Smooth muscle cell (in vitro differentiated cells): ENCODE measurements around the gene ZFP36. TPM values are rescaled to one million over a fixed set of nuclear protein-coding genes. Genes with fewer than 3 reads are reported as not detected.

Source experiments
- DNase-seq: peaks from one replicate; lab custom pipeline; 2025; ENCODE audit not compliant: unreplicated experiment; lab: John Stamatoyannopoulos, UW
- H2AFZ ChIP-seq: fragments of 200-600 bp; sonication (generic); 2 replicates; pipeline ENCODE4 v1.6.0; 2016; ENCODE audit warnings: antibody characterized with exemption, low read depth, mild to moderate bottlenecking
- H3F3A ChIP-seq: fragments of 200-600 bp; sonication (generic); 2 replicates; pipeline ENCODE4 v1.6.0; 2017; ENCODE audit warnings: antibody characterized with exemption, low read depth
- H3K27ac ChIP-seq: fragments of 200-600 bp; sonication (generic); 2 replicates; pipeline ENCODE4 v1.5.1; 2016; ENCODE audit warnings: low read depth, mild to moderate bottlenecking
- H3K27me3 ChIP-seq: fragments of 200-600 bp; sonication (generic); 2 replicates; pipeline ENCODE4 v1.6.1; 2016; ENCODE audit warnings: low read depth, mild to moderate bottlenecking
- H3K36me3 ChIP-seq: fragments of 200-600 bp; sonication (generic); 2 replicates; pipeline ENCODE4 v1.5.1; 2016; ENCODE audit warnings: low read depth
- H3K4me1 ChIP-seq: fragments of 200-600 bp; sonication (generic); 2 replicates; pipeline ENCODE4 v1.5.1; 2016; ENCODE audit warnings: low read depth
- H3K4me2 ChIP-seq: fragments of 200-600 bp; sonication (generic); 2 replicates; pipeline ENCODE4 v1.6.0; 2016; ENCODE audit warnings: mild to moderate bottlenecking
- H3K4me3 ChIP-seq: fragments of 200-600 bp; sonication (generic); 2 replicates; pipeline ENCODE4 v1.5.1; 2016; ENCODE audit warnings: mild to moderate bottlenecking
- H3K79me2 ChIP-seq: fragments of 200-600 bp; sonication (generic); 2 replicates; pipeline ENCODE4 v1.6.0; 2016; ENCODE audit warnings: low read depth, mild to moderate bottlenecking
- H3K9ac ChIP-seq: fragments of 200-600 bp; sonication (generic); 2 replicates; pipeline ENCODE4 v1.6.0; 2016; ENCODE audit warnings: low read depth
- H3K9me3 ChIP-seq: fragments of 200-600 bp; sonication (generic); replicated peaks from 2 replicates; pipeline ENCODE4 v1.5.1; 2016; ENCODE audit warnings: low read depth
- H4K20me1 ChIP-seq: fragments of 200-600 bp; sonication (generic); 2 replicates; pipeline ENCODE4 v1.6.0; 2016; ENCODE audit warnings: low read depth
- CTCF ChIP-seq: fragments of 200-600 bp; sonication (generic); IDR thresholded peaks from 2 replicates; pipeline ENCODE4 v1.5.1; 2017; ENCODE audit warnings: borderline replicate concordance, mild to moderate bottlenecking, antibody characterized with exemption; ENCODE audit not compliant: insufficient read depth, poor library complexity, severe bottlenecking
- WGBS: methylation state at CpG from one replicate; pipeline ENCODE4 v1.1.7; 2016; ENCODE audit warnings: low lambda C conversion rate; 5-methylcytosine and 5-hydroxymethylcytosine counted together
- polyA plus RNA-seq: library from polyadenylated mRNA; unstranded; fragments of >200 nt; fragmentation: Nextera tagmentation; extraction: Ambion mirVana; gene quantifications from 2 replicates; pipeline ENCODE4 v1.2.1, GENCODE V29; 2016
- total RNA-seq: library from RNA; depleted of rRNA; stranded (reverse); fragments of >200 nt; gene quantifications from 2 replicates; pipeline ENCODE4 v1.2.3, GENCODE V29; 2014

The ZFP36 gene
- total and polyA plus RNA-seq, 2 experiments from 2014 or later: 44.7 to 281 TPM

GRCh38 chr19:39399668-39400050 is 7.0 kb upstream of the ZFP36 start:
- Histone ChIP-seq H3K4me3 (no peak overlapping the region), H3K27ac (no peak overlapping the region), H3K9ac (no peak overlapping the region), H3K9me3 (no peaks in the 10 kb centered on the region), H2AFZ (no peak overlapping the region), H3K4me1 (peaks cover 17% of the 10 kb centered on the region), H3F3A (peaks cover 33% of the 10 kb centered on the region), H3K4me2 (no peak overlapping the region), H4K20me1 (no peaks in the 10 kb centered on the region), H3K27me3 (no peaks in the 10 kb centered on the region), H3K79me2 (no peaks in the 10 kb centered on the region), H3K36me3 (no peaks in the 10 kb centered on the region)
- WGBS: 100% methylated on average over 4 of the region's 4 CpGs
- no peak for TF ChIP-seq CTCF
- no peak for DNase-seq

- no peak overlapping the region for H3K4me2 ChIP-seq
- no peak overlapping the region for H2AFZ ChIP-seq
- no peak for TF ChIP-seq CTCF
- DNase-seq: no peak
- H4K20me1 ChIP-seq: no peaks in the 10 kb centered on the region
- WGBS: 97% methylated on average over 4 of the region's 4 CpGs
- no peaks in the 10 kb centered on the region for H3K79me2 ChIP-seq
- no peak overlapping the region for H3K27ac ChIP-seq
- H3K4me3 ChIP-seq: no peak overlapping the region
- H3K27me3 ChIP-seq: no peaks in the 10 kb centered on the region
- peaks cover 17% of the 10 kb centered on the region for H3K4me1 ChIP-seq
- no peaks in the 10 kb centered on the region for H3K36me3 ChIP-seq
- no peak overlapping the region for H3K9ac ChIP-seq
- H3K9me3 ChIP-seq: no peaks in the 10 kb centered on the region
- H3F3A ChIP-seq: peaks cover 33% of the 10 kb centered on the region
These were observed 6.6 kb upstream of the ZFP36 start for GRCh38 chr19:39400061-39400460.

- no peak for TF ChIP-seq CTCF
- Histone ChIP-seq H3K4me3 (no peak overlapping the region), H3K79me2 (no peaks in the 10 kb centered on the region), H3K36me3 (no peaks in the 10 kb centered on the region), H2AFZ (no peak overlapping the region), H3F3A (peaks cover 33% of the 10 kb centered on the region), H3K9ac (peak overlapping the region; percentile 99), H3K27me3 (no peaks in the 10 kb centered on the region), H3K4me1 (peaks cover 17% of the 10 kb centered on the region), H3K4me2 (peak overlapping the region; percentile 98), H3K27ac (peak overlapping the region; percentile 100), H3K9me3 (no peaks in the 10 kb centered on the region), H4K20me1 (no peaks in the 10 kb centered on the region)
- DNase-seq: no peak
- 46% methylated on average over 4 of the region's 4 CpGs for WGBS
These were observed 5.5 kb upstream of the ZFP36 start for GRCh38 chr19:39401070-39401548.

GRCh38 chr19:39401549-39402345 is 4.9 kb upstream of the ZFP36 start:
- no peak overlapping the region for H2AFZ ChIP-seq
- no peak for TF ChIP-seq CTCF
- H3K27me3 ChIP-seq: no peaks in the 10 kb centered on the region
- H3K79me2 ChIP-seq: no peaks in the 10 kb centered on the region
- H3K9me3 ChIP-seq: no peaks in the 10 kb centered on the region
- H3K4me2 ChIP-seq: peak overlapping the region; percentile 98
- H3K4me1 ChIP-seq: peaks cover 17% of the 10 kb centered on the region
- peak overlapping the region; percentile 99 for H3K9ac ChIP-seq
- H3K27ac ChIP-seq: peak overlapping the region; percentile 100
- no peak for DNase-seq
- H3K4me3 ChIP-seq: peak overlapping the region; percentile 62
- 31% methylated on average over 25 of the region's 25 CpGs for WGBS
- peaks cover 33% of the 10 kb centered on the region for H3F3A ChIP-seq
- H4K20me1 ChIP-seq: peaks cover under 1% of the 10 kb centered on the region
- H3K36me3 ChIP-seq: no peaks in the 10 kb centered on the region
